ENCODE results near the gene FBXL14.

GRCh38 chr12:1529228-1529861 is 65.0 kb downstream of the FBXL14 start:
- TF ChIP-seq FOXM1 (IDR thresholded peaks at IDR 0.05; ENCODE audit: borderline replicate concordance, low read depth), result no peak
- no peak for TF ChIP-seq EP300 (IDR thresholded peaks at IDR 0.05; ENCODE audit: borderline replicate concordance)
- no peak for TF ChIP-seq MAX (IDR thresholded peaks at IDR 0.05)
- no peak for TF ChIP-seq RAD21 (IDR thresholded peaks at IDR 0.05; ENCODE audit: low read depth)
- TF ChIP-seq CEBPB (IDR thresholded peaks at IDR 0.05), result no peak
